SK-N-SH treated with all-trans-retinoic acid at 6 μM for 48 hours (cell line): ENCODE data around the gene OR52B2.

Source experiments
- ARNTL ChIP-seq: fragments of 450-650 bp; formaldehyde crosslinking; IDR thresholded peaks from 2 replicates; pipeline ENCODE4 v1.5.0; 2020; ENCODE audit warnings: low read depth, mild to moderate bottlenecking, moderate library complexity, borderline replicate concordance
- RARB ChIP-seq: fragments of 250-450 bp; sonication (Bioruptor Pico); IDR thresholded peaks from 2 replicates; pipeline ENCODE4 v1.8.0; 2021; ENCODE audit warnings: mild to moderate bottlenecking, moderate library complexity
- TF ChIP-seq, protein P1 (sequence below): fragments of 250-450 bp; sonication (Bioruptor Pico); IDR thresholded peaks from 2 replicates; pipeline ENCODE4 v1.5.1; 2021; ENCODE audit warnings: mild to moderate bottlenecking, moderate library complexity

DNA sequence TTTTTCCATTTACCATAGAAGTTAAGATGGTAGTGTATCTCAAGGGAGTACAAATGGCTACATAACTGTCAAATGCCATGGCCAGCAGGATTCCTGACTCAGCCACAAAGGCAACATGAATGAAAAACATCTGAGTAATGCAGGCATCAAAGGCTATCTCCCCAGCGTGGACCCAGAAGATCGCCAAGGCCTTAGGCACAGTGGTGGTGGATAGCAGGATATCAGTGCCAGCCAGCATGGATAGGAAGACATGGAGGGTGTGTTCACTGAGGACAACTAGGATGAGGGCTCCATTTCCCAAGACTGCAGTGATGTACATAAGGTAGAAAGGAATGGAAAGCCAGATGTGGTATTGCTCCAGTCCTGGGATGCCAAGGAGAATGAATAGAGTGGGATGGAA lies 18.0 kb downstream of the OR52B2 start:
- TF ChIP-seq, protein P1, sequence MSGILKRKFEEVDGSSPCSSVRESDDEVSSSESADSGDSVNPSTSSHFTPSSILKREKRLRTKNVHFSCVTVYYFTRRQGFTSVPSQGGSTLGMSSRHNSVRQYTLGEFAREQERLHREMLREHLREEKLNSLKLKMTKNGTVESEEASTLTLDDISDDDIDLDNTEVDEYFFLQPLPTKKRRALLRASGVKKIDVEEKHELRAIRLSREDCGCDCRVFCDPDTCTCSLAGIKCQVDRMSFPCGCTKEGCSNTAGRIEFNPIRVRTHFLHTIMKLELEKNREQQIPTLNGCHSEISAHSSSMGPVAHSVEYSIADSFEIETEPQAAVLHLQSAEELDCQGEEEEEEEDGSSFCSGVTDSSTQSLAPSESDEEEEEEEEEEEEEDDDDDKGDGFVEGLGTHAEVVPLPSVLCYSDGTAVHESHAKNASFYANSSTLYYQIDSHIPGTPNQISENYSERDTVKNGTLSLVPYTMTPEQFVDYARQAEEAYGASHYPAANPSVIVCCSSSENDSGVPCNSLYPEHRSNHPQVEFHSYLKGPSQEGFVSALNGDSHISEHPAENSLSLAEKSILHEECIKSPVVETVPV (CRISPR knock-in tag): no peak
- TF ChIP-seq RARB (CRISPR knock-in tag) (no peak), ARNTL (CRISPR knock-in tag) (no peak)
